GM18520 (cell line): ENCODE measurements around the gene ILKAP.

Source experiments
- ATAC-seq: cut with Tn5 transposase; IDR thresholded peaks from one replicate; pipeline ENCODE4 v1.9.1; 2021; ENCODE audit not compliant: unreplicated experiment

ILKAP gene

GRCh38 chr2:238125127-238125885 lies 78.2 kb downstream of the ILKAP start:
- no peak for ATAC-seq

GRCh38 chr2:238124488-238125126 lies 78.9 kb downstream of the ILKAP start:
- no peak for ATAC-seq

- ATAC-seq: no peak
Observed at GRCh38 chr2:238123991-238124470, 79.5 kb downstream of the ILKAP start.

- ATAC-seq: no peak
Observed at GRCh38 chr2:238123218-238123971, 80.1 kb downstream of the ILKAP start.

- no peak for ATAC-seq
Observed at GRCh38 chr2:238122287-238123217, 80.9 kb downstream of the ILKAP start.

GRCh38 chr2:238121511-238122286 lies 81.8 kb downstream of the ILKAP start:
- no peak for ATAC-seq

- no peak for ATAC-seq
Observed at GRCh38 chr2:238120463-238121298, 82.8 kb downstream of the ILKAP start.
